Retinal pigment epithelial cell (primary cell): Measurements from ENCODE around the gene ELOVL5.
"Not testable (repeated sequence)": the region's sequence is repeated elsewhere in the genome, so short reads cannot be mapped to it uniquely, and the experiment has no call there.

ENCODE experiments used
- DNase-seq: peaks from one replicate; pipeline ENCODE4 v3.0.0-alpha.2; 2010; ENCODE audit warnings: low read depth
- H3K4me3 ChIP-seq: 2 replicates; pipeline ENCODE4 v1.5.1; 2011; ENCODE audit warnings: mild to moderate bottlenecking, low read length, control low read depth, moderate library complexity
- CTCF ChIP-seq: conservative IDR thresholded peaks from 2 replicates; pipeline ENCODE4 v1.5.1; 2011; ENCODE audit warnings: low read depth, low read length, control low read depth, inconsistent platforms

ELOVL5 gene, protein sequence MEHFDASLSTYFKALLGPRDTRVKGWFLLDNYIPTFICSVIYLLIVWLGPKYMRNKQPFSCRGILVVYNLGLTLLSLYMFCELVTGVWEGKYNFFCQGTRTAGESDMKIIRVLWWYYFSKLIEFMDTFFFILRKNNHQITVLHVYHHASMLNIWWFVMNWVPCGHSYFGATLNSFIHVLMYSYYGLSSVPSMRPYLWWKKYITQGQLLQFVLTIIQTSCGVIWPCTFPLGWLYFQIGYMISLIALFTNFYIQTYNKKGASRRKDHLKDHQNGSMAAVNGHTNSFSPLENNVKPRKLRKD

DNA sequence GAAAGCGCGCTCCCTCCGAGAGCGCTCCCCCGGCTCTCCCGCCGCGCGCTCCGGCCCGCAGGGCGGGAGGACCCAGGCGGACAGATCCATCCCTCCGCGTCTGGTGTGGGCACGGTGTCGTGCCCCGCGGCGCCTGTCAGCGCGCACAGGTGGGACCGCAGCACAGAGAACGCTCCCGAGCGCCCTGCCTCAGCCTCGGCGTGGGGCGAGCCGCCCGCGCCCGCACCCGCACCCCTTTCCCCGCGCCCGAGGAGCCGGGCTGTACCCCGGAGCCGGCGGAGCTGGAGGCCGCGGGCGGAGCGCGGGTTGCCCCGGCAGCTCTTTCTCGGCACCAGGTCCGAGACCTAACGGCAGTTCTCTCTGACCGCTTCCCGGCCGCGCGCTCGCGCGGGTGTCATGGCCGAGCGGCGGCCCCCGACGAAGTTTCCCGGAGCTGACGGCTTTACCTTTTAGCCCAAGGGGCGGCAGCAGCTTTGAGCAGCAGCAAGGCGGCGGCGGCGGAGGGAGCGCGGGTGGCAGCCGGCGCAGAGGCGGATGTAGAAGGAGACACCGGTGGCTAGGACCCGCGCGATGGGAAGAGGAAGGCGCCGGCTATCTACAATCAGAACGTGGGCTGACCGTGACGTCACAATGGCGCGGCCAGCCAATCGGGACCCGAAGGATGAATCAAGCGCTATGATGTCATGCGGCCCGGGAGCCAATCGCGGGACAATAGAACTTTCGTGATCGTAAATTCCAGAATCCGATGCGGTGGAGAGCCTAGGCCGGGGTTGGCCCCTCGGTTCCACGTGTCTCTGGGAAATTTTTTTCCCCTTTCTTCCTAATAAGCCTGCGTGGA is at the start of gene ELOVL5:
Gene ELOVL5, minus strand, starts transcription at position 580 of the 838 bp plus-strand sequence. CDS start 53,251 bp downstream, outside the sequence.
- peak; percentile 95 for DNase-seq
- TF ChIP-seq CTCF, result no peak
- H3K4me3 ChIP-seq, result peak within 1 kb of the TSS; percentile 85

DNA sequence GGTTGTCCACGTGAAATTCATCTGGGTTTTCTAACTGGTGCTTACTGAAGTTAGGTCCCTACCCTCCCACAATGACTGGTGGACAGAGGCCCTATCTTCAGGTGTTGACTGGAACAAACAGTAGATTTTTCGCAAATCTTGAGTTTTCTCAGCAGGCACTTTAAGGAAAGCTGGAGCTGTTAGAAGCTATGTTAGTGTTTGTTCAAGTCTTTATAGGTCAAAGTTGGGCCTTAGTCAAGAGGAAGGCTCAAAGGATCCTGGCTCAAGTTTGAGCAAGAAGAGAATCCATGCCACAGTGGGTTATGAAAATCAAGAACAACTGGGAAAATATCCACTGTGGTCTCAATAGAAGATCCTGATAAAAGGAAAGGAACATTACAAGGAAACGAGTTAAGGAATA is 48.5 kb upstream of the ELOVL5 start:
- no peak for DNase-seq
- no peak overlapping the region for H3K4me3 ChIP-seq
- TF ChIP-seq CTCF, result no peak

- no peak overlapping the region for H3K4me3 ChIP-seq
- TF ChIP-seq CTCF, result no peak
- no peak for DNase-seq
These were observed 47.2 kb upstream of the ELOVL5 start for GRCh38 chr6:53395986-53396385.

DNA sequence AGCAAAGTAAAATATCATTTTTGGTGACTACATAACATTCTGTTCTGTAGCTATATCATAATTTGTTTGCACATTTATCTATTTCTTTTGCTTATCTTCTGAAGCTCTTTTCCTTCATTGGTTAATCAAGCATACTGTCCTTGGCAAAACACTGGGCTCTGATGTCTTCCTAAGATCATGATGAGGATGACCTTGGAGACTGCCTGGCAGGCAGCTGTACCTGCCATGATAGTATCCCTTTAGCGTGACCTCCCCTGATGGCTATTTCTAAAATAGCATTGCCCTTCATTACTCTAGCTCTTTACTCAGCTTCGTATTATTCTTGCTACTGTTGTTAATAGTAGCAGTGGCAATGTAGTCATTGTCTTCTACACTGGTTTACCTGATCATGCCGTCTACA is 46.0 kb upstream of the ELOVL5 start:
- DNase-seq, result no peak
- no peak overlapping the region for H3K4me3 ChIP-seq
- no peak for TF ChIP-seq CTCF

- DNase-seq, result no peak
- no peak for TF ChIP-seq CTCF
- no peak overlapping the region for H3K4me3 ChIP-seq
These were observed 42.4 kb upstream of the ELOVL5 start for GRCh38 chr6:53391170-53391569.

GRCh38 chr6:53390010-53390409 is 41.3 kb upstream of the ELOVL5 start:
- no peak for TF ChIP-seq CTCF
- H3K4me3 ChIP-seq, result no peak overlapping the region
- no peak for DNase-seq

- not testable (repeated sequence) for DNase-seq, H3K4me3 ChIP-seq
These were observed 39.9 kb upstream of the ELOVL5 start for GRCh38 chr6:53388615-53389014.
